Kidney (tissue), 14 donors: ENCODE data around the gene TCF12. TPM values are rescaled to one million over a fixed set of nuclear protein-coding genes. Genes with fewer than 3 reads are reported as not detected.

Source experiments
- DNase-seq, 5 donors: peaks; one replicate each; pipeline ENCODE4 v3.0.0-alpha.2; 2013 to 2020
- FAIRE-seq: peaks from 2 replicates; lab custom pipeline; 2012; peaks lifted over from hg19 to GRCh38; lab: Jason Lieb, UNC
- H3K27ac ChIP-seq, 2 donors: one replicate each; pipeline ENCODE4 v1.7.0; 2013; ENCODE audit warnings: low read depth in 2 of 2, low read length in 2 of 2, inconsistent platforms in 1 of 2
- H3K27me3 ChIP-seq: one replicate; pipeline ENCODE4 v1.7.1; 2013; ENCODE audit warnings: low read length, inconsistent platforms; ENCODE audit not compliant: control insufficient read depth, insufficient read depth
- H3K36me3 ChIP-seq, 3 donors: one replicate each; pipeline versions ENCODE4 v1.7.0 to v1.7.1; 2013; ENCODE audit warnings: low read length in 3 of 3, control low read depth in 1 of 3, inconsistent platforms in 1 of 3; ENCODE audit not compliant: insufficient read depth in 3 of 3, control insufficient read depth in 2 of 3
- H3K4me1 ChIP-seq, 3 donors: one replicate each; pipeline versions ENCODE4 v1.7.0 to v1.7.1; 2013; ENCODE audit warnings: low read length in 3 of 3, inconsistent platforms in 1 of 3, low read depth in 1 of 3; ENCODE audit not compliant: control insufficient read depth in 2 of 3, insufficient read depth in 2 of 3
- H3K4me3 ChIP-seq, 3 donors: one replicate each; pipeline versions ENCODE4 v1.7.0 to v1.8.1; 2013; ENCODE audit warnings: low read length in 3 of 3, control low read depth in 1 of 3, inconsistent platforms in 1 of 3
- H3K9ac ChIP-seq, 3 donors: one replicate each; pipeline versions ENCODE4 v1.7.0 to v1.7.1; 2013; ENCODE audit warnings: low read length in 3 of 3, control low read depth in 1 of 3, inconsistent platforms in 1 of 3
- H3K9me3 ChIP-seq, 3 donors: one replicate each; pipeline versions ENCODE4 v1.7.0 to v1.7.1; 2013; ENCODE audit warnings: low read length in 3 of 3, control low read depth in 1 of 3, inconsistent platforms in 1 of 3; ENCODE audit not compliant: control insufficient read depth in 2 of 3, insufficient read depth in 1 of 3
- CTCF ChIP-seq: IDR thresholded peaks from 3 replicates; pipeline ENCODE4 v1.5.1; 2012; ENCODE audit warnings: mild to moderate bottlenecking, moderate library complexity, borderline replicate concordance; ENCODE audit not compliant: insufficient read depth; ENCODE audit errors: extremely low read depth
- intact Hi-C: fragments of 100-400 bp; cut with DNase I; formaldehyde crosslinking; loops from one replicate; pipeline ENCODE4 v1.11.1; 2022
- polyA plus RNA-seq: library from polyadenylated mRNA; stranded (reverse); fragments of 350-450 nt; fragmentation: Illumina TruSeq; extraction: RNeasy Lipid Tissue Mini Kit (QIAGEN cat#74804); gene quantifications from one replicate; pipeline ENCODE4 v1.2.3, GENCODE V29; 2014; ENCODE audit warnings: low read depth, low replicate concordance; ENCODE audit not compliant: insufficient read depth
- total RNA-seq: library from RNA; stranded (reverse); fragmentation: NEBNext Ultra II Directional; extraction: Animal tissue kit (Norgen Biotek cat#: 25700); gene quantifications from one replicate; pipeline ENCODE4 v1.2.1, GENCODE V29; 2021
- donor health status: control.
- donor health status: control.
- donor health status: control.
- donor health status: control.
- donor health status: control.
- donor health status: DM: yes; HTN: yes; CAD: no.
- donor health status: Normal renal cell carcinoma (clear cell type).

Gene TCF12
- total and polyA plus RNA-seq, 2 donors from 2014 or later: 16.3 to 116 TPM

GRCh38 chr15:56940388-56940787, 21.9 kb downstream of the TCF12 start:
- Histone ChIP-seq H3K27ac (no peak overlapping the region), H3K9ac (no peak overlapping the region), H3K4me1 (peaks cover 0 to 15% (median 0%) of the 10 kb centered on the region in 3 donors), H3K4me3 (no peak overlapping the region), H3K36me3 (no peaks in the 10 kb centered on the region), H3K27me3 (no peaks in the 10 kb centered on the region), H3K9me3 (no peaks in the 10 kb centered on the region)
- intact Hi-C loops: no loop called here
- no peak for FAIRE-seq
- DNase-seq: no peak
- no peak for TF ChIP-seq CTCF

- DNase-seq (no peak), FAIRE-seq (no peak)
- Histone ChIP-seq H3K4me1 (peaks cover 0 to 15% (median 0%) of the 10 kb centered on the region in 3 donors), H3K27me3 (no peaks in the 10 kb centered on the region), H3K9me3 (peaks cover 0 to 5% (median 0%) of the 10 kb centered on the region in 3 donors), H3K36me3 (no peaks in the 10 kb centered on the region), H3K27ac (no peak overlapping the region), H3K9ac (no peak overlapping the region), H3K4me3 (no peak overlapping the region)
- no peak for TF ChIP-seq CTCF
- intact Hi-C loops: no loop called here
Measured at GRCh38 chr15:56942118-56942517, 23.7 kb downstream of the TCF12 start.

- Histone ChIP-seq H3K36me3 (no peaks in the 10 kb centered on the region), H3K9me3 (peaks cover 0 to 5% (median 0%) of the 10 kb centered on the region in 3 donors), H3K9ac (no peak overlapping the region), H3K4me3 (no peak overlapping the region), H3K4me1 (peaks cover 0 to 16% (median 0%) of the 10 kb centered on the region in 3 donors), H3K27ac (no peak overlapping the region), H3K27me3 (no peaks in the 10 kb centered on the region)
- intact Hi-C loops: no loop called here
- FAIRE-seq: no peak
- no peak for DNase-seq
- TF ChIP-seq CTCF: no peak
Measured at GRCh38 chr15:56943403-56943802, 25.0 kb downstream of the TCF12 start.

- H3K9me3 ChIP-seq: peaks cover 0 to 5% (median 0%) of the 10 kb centered on the region in 3 donors
- intact Hi-C loops: no loop called here
- no peaks in the 10 kb centered on the region for H3K27me3 ChIP-seq
- H3K27ac ChIP-seq: no peak overlapping the region
- no peak overlapping the region for H3K4me3 ChIP-seq
- no peak for DNase-seq
- no peak for FAIRE-seq
- TF ChIP-seq CTCF: no peak
- H3K36me3 ChIP-seq: no peaks in the 10 kb centered on the region
- H3K4me1 ChIP-seq: peaks cover 0 to 14% (median 0%) of the 10 kb centered on the region in 3 donors
- H3K9ac ChIP-seq: no peak overlapping the region
Measured at GRCh38 chr15:56944485-56944884, 26.0 kb downstream of the TCF12 start.
